LNCaP clone FGC (cell line): ENCODE results near the gene PERM1.

Experiments
- DNase-seq: peaks from one replicate; pipeline ENCODE4 v3.0.0-alpha.2; 2011; ENCODE audit warnings: low read depth
- H3K4me3 ChIP-seq: 2 replicates; pipeline ENCODE4 v1.5.1; 2011; ENCODE audit warnings: mild to moderate bottlenecking, low read depth, low read length, control low read depth
- CTCF ChIP-seq: IDR thresholded peaks from 2 replicates; pipeline ENCODE4 v1.5.1; 2012; ENCODE audit warnings: mild to moderate bottlenecking; ENCODE audit not compliant: control insufficient read depth, insufficient read depth; ENCODE audit errors: extremely low read depth

Gene PERM1

DNA sequence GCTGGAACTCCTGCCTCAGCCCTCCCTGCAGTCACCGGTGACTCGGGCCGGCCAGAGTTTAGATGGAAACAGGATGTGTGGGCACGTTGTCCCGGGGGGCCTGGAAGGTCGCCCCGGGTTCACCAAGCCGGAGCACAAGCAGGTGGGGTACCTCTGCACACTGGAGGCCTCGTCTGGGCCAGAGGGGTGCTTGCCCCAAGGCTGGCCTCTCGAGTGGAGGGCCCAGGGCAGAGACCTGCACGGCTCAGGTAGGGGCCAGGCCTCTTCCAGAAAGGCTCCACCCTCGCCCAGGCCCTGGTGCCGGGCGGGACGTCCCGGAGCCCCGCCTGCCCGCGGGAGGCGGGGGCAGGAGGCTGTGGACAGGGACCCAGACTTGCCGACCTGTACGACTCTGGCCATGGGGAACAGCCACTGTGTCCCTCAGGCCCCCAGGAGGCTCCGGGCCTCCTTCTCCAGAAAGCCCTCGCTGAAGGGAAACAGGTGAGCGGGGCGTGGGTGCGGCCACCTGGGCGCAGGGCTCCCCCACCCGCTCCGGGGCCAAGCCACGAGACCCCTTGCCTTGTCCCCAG is 15.7 kb downstream of the PERM1 start, which contains the start of gene PLEKHN1:
TSS of gene PLEKHN1 (plus strand) at position 348 of the 569 bp plus-strand sequence. CDS start at position 398, 50 bp downstream.
- DNase-seq: no peak
- H3K4me3 ChIP-seq: peak within 1 kb of the TSS; percentile 82
- no peak for TF ChIP-seq CTCF

DNA sequence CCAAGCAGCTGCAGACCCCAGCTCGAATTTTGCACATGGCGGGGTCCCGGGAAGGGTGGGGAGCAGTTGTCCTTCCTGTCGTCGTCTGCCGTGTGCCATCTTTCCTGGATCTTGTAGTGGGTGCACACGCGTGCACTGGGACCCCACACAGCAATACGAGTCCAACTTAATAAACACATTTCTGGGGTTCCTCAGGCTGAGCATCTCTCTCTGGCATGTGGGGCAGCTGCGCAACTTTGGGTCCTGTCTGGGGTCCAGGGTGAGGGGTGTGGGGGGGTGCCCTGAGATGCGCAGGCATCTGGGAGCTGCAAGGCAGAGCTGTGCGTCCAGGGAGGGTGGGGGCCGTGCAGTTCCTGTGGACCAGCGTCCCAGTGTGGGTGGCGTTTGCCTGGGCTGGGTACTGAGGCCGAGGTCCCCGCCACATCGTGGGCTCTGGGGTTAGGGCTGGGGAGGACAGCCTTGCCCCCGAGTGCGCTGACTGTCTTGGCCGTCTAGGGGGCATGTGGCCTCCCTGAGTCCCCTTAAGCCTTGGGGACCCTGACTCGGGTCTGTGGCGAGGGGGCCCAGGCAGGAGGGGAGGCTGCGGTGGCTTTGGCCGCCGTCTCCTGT is 16.3 kb downstream of the PERM1 start:
- peak overlapping the region; percentile 82 for H3K4me3 ChIP-seq
- DNase-seq: no peak
- TF ChIP-seq CTCF: no peak

GRCh38 chr1:964691-965525 is 17.0 kb downstream of the PERM1 start:
- no peak overlapping the region for H3K4me3 ChIP-seq
- DNase-seq: no peak
- no peak for TF ChIP-seq CTCF

- TF ChIP-seq CTCF: no peak
- H3K4me3 ChIP-seq: no peak overlapping the region
- DNase-seq: no peak
These were observed 18.0 kb downstream of the PERM1 start for GRCh38 chr1:963746-964525.

DNA sequence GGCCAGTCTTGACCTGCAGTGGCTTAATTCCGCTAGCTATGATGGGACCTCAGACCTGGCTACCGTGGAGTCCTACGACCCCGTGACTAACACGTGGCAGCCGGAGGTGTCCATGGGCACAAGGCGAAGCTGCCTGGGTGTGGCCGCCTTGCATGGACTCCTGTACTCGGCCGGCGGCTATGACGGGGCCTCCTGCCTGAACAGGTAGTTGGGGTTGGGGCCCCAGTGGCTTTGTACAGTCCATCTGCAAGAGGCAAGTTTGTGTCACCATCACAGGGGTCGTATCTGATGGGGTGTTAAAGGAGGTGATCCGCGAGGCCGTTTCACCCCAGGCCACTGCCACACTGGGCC is 18.6 kb downstream of the PERM1 start:
- no peak overlapping the region for H3K4me3 ChIP-seq
- no peak for DNase-seq
- TF ChIP-seq CTCF: no peak

- no peak overlapping the region for H3K4me3 ChIP-seq
- TF ChIP-seq CTCF: no peak
- no peak for DNase-seq
These were observed 19.3 kb downstream of the PERM1 start for GRCh38 chr1:962381-963300.
